HG03060 (cell line): ENCODE measurements around the gene UNC45B.
"Not testable (repeated sequence)": the region's sequence is repeated elsewhere in the genome, so short reads cannot be mapped to it uniquely, and the experiment has no call there.

Experiments
- ATAC-seq: cut with Tn5 transposase; IDR thresholded peaks from one replicate; pipeline ENCODE4 v1.9.1; 2021; ENCODE audit warnings: low read depth, moderate number of reproducible peaks; ENCODE audit not compliant: unreplicated experiment

Gene UNC45B

DNA sequence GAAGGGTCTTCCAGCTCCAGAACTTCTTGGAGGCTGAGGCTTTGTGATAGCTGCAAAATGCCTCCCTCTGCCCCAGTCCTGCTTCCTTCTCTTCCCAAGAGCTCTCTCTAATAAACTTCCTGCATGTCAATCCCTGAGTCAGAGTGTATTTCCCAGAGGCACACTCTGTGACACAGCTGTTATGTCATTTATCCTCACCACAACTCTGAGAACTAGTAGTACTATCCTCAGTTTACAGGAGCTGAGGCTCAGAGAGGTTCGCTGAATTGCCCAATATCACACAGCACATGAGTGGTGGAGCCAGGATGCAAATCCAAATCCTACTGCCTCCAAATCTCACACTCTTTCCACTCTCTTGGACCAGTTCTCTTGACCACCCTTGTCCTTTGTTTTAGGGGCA lies 20.0 kb downstream of the UNC45B start:
- no peak for ATAC-seq

GRCh38 chr17:35169835-35170363 lies 22.3 kb downstream of the UNC45B start:
- no peak for ATAC-seq

- ATAC-seq, result no peak
Observed at GRCh38 chr17:35170968-35171771, 23.6 kb downstream of the UNC45B start.

DNA sequence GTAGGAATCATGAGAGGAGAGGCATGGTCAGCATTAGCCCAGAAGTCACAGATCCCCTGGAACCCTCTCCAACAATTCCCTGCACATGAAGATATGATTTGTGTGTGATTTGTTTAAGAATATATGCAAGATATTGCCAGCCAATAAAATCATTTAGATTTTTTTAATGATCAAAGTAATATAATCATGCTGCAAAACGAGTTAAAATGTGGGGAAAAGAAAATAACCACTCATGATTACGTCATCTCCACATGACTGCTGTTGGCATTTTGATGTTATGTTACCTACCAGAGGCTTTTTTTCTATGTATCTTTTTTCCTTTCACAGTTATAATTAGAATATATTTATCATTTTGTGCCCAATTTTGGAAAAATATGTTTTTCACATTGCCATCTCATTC lies 24.2 kb downstream of the UNC45B start:
- ATAC-seq, result no peak

- not testable (repeated sequence) for ATAC-seq
Observed at GRCh38 chr17:35172321-35172720, 24.7 kb downstream of the UNC45B start.

- ATAC-seq, result no peak
Observed at GRCh38 chr17:35174835-35175334, 27.3 kb downstream of the UNC45B start.

- no peak for ATAC-seq
Observed at GRCh38 chr17:35175638-35176415, 28.2 kb downstream of the UNC45B start.

DNA sequence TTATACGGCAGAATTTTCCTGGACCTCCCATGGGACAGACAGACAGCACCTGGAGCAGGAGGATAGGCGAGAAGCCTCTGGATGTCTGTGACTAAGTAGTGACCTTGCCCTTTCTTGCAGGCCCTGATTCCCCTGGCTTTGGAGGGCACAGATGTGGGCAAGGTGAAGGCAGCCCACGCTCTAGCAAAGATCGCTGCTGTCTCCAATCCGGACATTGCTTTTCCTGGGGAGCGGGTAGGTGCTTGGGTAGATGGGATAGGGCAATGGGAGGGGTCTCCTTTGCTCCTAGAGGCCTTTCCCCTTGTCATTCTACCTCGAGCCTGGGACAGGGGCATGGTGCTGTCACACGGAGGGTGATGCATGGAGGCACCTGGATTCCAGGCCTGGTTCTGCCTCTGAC lies 29.3 kb downstream of the UNC45B start:
- no peak for ATAC-seq

- not testable (repeated sequence) for ATAC-seq
Observed at GRCh38 chr17:35179379-35179778, 31.8 kb downstream of the UNC45B start.

- no peak for ATAC-seq
Observed at GRCh38 chr17:35183332-35183731, 35.7 kb downstream of the UNC45B start.

- no peak for ATAC-seq
Observed at GRCh38 chr17:35184274-35184673, 36.7 kb downstream of the UNC45B start.

GRCh38 chr17:35185849-35186248 lies 38.2 kb downstream of the UNC45B start:
- ATAC-seq, result no peak

DNA sequence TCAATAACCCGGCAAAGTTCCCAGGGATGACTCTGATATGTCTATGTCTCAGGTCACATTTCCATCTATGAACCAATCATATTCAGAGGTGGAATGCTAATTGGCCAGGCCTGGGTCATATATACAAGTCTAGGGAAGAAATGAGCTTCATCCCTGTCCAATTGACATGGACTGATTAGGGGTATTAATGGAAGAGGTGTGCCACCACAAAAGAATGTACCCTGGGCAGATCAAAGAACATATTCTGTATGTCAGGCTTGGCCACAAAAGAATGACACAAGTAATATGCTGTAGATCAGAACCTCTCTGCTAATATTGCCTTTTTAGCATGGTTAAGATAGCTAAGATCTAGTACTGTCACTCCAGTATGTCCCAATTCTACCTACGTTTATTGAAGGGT lies 39.9 kb downstream of the UNC45B start:
- no peak for ATAC-seq

GRCh38 chr17:35188111-35188510 lies 40.5 kb downstream of the UNC45B start:
- no peak for ATAC-seq

- ATAC-seq, result no peak
Observed at GRCh38 chr17:35189291-35189690, 41.7 kb downstream of the UNC45B start.

DNA sequence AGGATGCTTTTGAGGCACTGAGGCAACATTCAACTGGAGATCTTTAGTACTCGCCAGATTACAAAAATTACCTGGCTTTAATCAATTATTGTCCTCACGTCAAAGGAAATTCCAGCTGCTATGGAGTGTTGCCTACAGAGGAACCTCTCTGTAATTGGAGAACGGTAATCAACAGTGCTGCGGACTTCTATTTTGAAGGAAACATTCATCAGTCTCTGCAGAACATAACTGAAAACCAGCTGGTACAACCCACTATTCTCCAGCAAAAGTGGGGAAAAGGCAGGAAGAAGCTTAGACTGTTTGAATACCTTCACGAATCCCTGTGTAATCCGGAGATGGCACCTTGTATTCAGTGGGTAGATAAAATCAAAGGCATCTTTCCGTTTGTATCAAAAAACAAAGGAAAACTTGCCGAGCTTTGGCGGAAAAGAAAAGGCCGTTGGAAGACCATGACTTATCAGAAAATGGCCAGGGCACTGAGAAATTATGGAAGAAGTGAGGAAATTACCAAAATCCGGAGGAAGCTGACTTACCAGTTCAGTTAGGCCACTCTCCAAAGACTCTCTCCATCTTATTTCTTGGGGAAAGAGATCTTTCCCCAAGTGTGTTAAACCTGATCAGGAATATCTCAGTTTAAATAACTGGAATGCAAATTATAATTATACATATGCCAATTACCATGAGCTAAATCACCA lies 43.5 kb downstream of the UNC45B start:
- ATAC-seq, result no peak

DNA sequence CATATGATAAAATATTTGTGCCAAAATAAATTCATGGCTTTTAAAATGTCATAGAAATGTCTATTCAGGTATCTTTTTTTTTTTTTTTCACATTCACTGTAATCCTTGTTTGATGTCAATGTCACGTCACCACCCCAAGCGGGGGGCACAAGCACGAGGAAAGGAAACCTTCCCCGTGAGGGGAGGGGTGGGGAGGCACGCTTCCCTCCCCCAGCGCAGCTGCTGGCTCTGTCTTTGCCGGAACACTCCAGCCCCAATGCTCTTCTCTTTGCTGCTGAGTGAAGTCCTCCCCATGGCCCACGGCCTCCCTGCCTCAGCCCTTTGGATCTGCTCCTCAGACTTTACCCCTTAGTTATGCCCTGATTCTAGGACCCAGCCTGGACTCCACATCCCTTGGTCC lies 45.1 kb downstream of the UNC45B start:
- no peak for ATAC-seq

DNA sequence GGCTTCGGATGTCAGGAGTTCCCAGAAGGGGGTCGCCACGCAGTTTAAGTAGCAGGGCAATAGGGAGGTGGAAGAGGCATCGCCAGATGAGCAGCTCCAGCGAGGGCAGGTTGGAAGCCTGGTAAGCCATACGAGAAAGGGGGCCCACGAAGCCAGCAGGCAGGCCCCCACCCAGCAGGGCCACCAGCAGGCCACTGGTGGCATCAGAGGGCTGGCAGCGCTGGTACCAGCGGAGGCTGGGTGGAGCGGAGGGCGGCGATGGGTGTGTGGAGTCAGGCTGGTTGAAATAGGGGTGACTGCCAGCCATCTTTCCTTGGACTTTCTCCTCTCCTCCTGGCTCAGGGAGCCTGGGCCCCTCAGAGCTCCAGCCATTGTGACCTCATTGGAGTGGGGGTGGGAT lies 46.4 kb downstream of the UNC45B start, which contains the start of gene SLC35G3:
SLC35G3 (minus strand) TSS at position 393 of the 400 bp plus-strand sequence; CDS start at position 307, 86 bp downstream.
- ATAC-seq, result not testable (repeated sequence)

- ATAC-seq, result not testable (repeated sequence)
Observed at GRCh38 chr17:35195062-35195461, 47.4 kb downstream of the UNC45B start.

DNA sequence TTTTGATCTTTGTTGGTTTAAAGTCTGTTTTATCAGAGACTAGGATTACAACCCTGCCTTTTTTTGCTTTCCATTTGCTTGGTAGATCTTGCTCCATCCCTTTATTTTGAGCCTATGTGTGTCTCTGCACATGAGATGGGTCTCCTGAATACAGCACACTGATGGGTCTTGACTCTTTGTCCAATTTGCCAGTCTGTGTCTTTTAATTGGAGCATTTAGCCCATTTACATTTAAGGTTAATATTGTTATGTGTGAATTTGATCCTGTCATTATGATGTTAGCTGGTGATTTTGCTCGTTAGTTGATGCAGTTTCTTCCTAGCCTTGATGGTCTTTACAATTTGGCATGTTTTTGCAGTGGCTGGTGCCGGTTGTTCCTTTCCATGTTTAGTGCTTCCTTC lies 55.0 kb downstream of the UNC45B start:
- ATAC-seq, result not testable (repeated sequence)

DNA sequence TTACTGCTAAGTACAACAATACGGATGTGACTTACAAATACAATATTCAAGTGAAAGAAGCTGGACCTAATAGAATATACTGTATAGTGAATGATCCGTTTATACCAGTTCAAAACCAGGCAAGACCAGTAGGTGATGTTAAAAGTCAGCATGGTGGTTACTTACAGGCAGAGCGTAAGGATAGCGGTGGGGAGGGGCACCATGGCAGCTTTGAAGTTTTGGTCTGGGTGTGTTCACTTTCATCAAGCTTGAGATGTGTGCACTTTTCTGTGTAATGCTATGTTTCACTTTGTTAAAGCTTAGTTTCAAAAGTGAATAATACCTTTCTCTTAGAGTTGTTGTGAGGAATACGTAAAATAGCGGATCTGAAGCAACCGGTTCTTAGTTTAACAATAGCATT lies 63.1 kb downstream of the UNC45B start:
- ATAC-seq, result no peak
